Activated naive CD4-positive, alpha-beta T cell treated with anti-CD3 and anti-CD28 coated beads, Interleukin-2, amount 10 ng/mL, durations not matched to agents 7 days and 5 days (primary cell): ENCODE results near the gene TRPM8.
"Not testable (repeated sequence)": the region's sequence is repeated elsewhere in the genome, so short reads cannot be mapped to it uniquely, and the experiment has no call there.

Source experiments
- CTCF ChIA-PET: fragments of 350-600 bp; sonication (Branson Sonifier 250); formaldehyde crosslinking; loops from one replicate; lab custom pipeline; 2021; ENCODE audit warnings: antibody characterized with exemption; lab: Charles Lee
- DNase-seq: peaks from one replicate; pipeline ENCODE4 v3.0.0-alpha.2; 2020
- H3K27ac Mint-ChIP-seq: one replicate; pipeline ENCODE4 v1.8.0; 2021; ENCODE audit warnings: mild to moderate bottlenecking, moderate library complexity, mixed read lengths
- H3K27me3 Mint-ChIP-seq: one replicate; pipeline ENCODE4 v1.8.0; 2021; ENCODE audit warnings: mild to moderate bottlenecking, mixed read lengths
- H3K36me3 Mint-ChIP-seq: one replicate; pipeline ENCODE4 v1.8.0; 2021; ENCODE audit warnings: mixed read lengths
- H3K4me1 Mint-ChIP-seq: one replicate; pipeline ENCODE4 v1.8.0; 2021; ENCODE audit warnings: mixed read lengths
- H3K4me3 Mint-ChIP-seq: one replicate; pipeline ENCODE4 v1.8.0; 2021; ENCODE audit warnings: mild to moderate bottlenecking, moderate library complexity, mixed read lengths
- H3K9me3 Mint-ChIP-seq: one replicate; pipeline ENCODE4 v1.8.0; 2021; ENCODE audit warnings: mixed read lengths

The TRPM8 gene

DNA sequence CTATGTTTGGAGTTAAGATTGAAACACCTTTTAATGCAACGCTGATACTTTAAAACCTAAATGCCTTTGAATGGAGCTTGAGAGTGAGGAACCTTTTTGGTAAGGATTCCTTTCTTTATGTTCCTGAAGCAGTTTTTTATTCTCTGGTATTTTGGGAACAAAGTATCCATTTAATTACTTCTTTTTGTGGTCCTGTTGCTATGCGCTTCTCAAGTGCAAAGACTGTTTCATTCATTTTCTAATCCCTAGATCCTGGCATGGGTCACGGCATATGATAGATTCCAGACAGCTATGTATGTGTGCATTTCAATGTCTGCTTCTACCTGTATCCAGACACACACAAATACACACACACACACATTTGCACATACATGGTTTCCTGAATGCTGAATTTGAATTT is 28.0 kb downstream of the TRPM8 start:
- CTCF ChIA-PET, result no interaction called here
- Mint-ChIP-seq H3K4me3 (no peak overlapping the region), H3K9me3 (peaks cover 3% of the 10 kb centered on the region), H3K4me1 (no peaks in the 10 kb centered on the region), H3K27ac (no peak overlapping the region), H3K36me3 (no peaks in the 10 kb centered on the region), H3K27me3 (peaks cover 24% of the 10 kb centered on the region)
- no peak for DNase-seq

DNA sequence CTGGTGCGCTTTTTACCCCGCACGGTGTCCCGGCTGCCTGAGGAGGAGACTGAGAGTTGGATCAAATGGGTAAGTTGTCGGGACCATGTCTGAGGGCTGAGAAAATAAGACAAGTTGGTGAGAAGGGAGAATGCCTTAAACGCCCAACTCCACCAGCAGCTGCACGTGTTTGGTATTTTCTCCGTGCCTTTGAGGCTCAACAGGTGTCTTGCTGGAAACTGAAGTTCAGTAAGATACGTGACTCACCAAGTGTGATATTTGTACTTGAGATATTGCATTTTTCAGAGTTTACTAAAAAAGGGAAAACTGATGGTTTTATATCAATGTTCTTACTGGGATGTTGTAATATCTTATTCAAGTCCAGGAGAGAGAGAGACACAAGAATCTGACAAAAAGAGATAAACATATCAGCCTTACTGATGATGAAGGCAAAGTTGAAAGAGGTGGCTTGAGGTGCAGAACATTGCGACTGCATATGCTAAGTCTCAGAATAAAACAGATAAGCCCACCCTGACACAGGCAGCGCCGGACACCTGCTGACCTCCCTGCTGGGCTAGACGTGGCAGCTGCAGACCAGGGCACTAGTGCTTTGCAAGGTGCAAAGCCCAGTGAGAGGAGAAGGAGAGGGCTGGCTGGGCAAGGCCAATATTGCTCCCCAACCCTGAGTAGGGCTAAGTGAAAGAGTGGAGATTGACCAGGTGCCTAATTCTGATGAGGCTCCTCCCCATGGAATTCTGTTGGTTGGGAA is 33.1 kb downstream of the TRPM8 start:
- Mint-ChIP-seq H3K27ac (no peak overlapping the region), H3K36me3 (no peaks in the 10 kb centered on the region), H3K4me1 (no peaks in the 10 kb centered on the region), H3K9me3 (peaks cover 1% of the 10 kb centered on the region), H3K27me3 (peaks cover 35% of the 10 kb centered on the region), H3K4me3 (no peak overlapping the region)
- CTCF ChIA-PET, result no interaction called here
- DNase-seq, result no peak

DNA sequence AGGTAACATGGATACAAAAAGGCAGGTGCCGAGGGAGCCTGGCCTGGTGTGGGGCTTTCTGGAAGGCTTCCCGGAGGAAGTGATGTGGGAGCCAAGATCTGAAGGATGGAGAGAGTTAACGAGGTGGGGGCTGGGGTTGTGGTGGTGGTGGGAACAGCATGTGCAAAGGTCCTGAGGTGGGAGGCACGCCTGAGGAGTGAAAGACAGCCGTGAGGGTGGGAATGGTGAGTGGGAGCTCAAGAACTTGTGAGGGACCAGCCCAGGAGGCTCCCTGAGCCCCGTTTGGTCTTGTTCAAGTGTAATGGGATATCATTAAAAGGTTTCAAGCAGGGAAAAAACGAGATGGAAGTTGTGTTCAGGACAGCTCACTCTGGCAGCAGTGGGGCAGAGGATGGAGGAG is 35.2 kb downstream of the TRPM8 start:
- CTCF ChIA-PET, result no interaction called here

DNA sequence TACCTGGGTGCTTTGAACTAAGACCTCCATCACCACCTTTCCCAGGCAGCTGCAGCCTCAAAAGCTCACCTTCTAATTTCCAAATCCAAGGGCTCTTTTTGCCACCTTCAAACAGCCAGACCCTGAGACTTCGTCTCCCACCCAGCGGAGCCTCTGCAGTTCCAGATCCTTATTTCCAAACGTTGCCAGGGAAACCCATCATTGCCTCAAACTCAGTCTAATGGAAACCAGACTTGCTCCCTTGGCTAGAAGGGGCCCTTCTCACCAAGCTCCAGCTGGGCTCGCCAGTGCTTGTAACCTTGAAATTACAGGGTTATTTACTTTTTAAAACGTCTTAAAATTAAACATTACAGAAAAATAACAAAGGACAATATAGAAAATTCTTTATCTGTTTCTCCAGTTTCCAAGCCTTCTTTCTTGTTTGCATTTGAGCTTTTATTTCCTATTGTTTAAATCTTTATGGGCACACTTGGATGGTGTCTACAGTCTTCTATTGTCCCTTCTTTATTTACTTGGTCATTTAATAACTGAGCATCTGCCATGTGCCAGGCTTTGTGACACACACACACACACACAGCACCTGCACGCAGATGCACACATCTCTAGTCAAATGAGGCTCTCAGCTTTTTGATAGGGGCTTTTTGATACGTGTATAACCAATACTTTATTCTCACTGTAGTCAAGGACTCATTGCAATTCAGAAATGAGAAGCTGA is 36.1 kb downstream of the TRPM8 start:
- H3K36me3 Mint-ChIP-seq, result no peaks in the 10 kb centered on the region
- H3K27me3 Mint-ChIP-seq, result peaks cover 39% of the 10 kb centered on the region
- H3K4me1 Mint-ChIP-seq, result no peaks in the 10 kb centered on the region
- DNase-seq, result no peak
- CTCF ChIA-PET, result interaction anchor here (0.6 kb wide), 1 partner anchor 405 kb away, joined by 3 read pairs; no protein-coding TSS in a partner anchor
- H3K27ac Mint-ChIP-seq, result no peak overlapping the region
- H3K4me3 Mint-ChIP-seq, result no peak overlapping the region
- H3K9me3 Mint-ChIP-seq, result no peaks in the 10 kb centered on the region

More for the DNA sequence above, 35.2 kb downstream of the TRPM8 start:
- no peak for DNase-seq
- H3K4me3 Mint-ChIP-seq, result no peak overlapping the region
- no peaks in the 10 kb centered on the region for H3K4me1 Mint-ChIP-seq
- no peak overlapping the region for H3K27ac Mint-ChIP-seq
- no peaks in the 10 kb centered on the region for H3K36me3 Mint-ChIP-seq
- H3K27me3 Mint-ChIP-seq, result peaks cover 39% of the 10 kb centered on the region
- no peaks in the 10 kb centered on the region for H3K9me3 Mint-ChIP-seq

- no peaks in the 10 kb centered on the region for H3K36me3 Mint-ChIP-seq
- CTCF ChIA-PET, result no interaction called here
- no peak overlapping the region for H3K4me3 Mint-ChIP-seq
- H3K9me3 Mint-ChIP-seq, result no peaks in the 10 kb centered on the region
- no peak overlapping the region for H3K27ac Mint-ChIP-seq
- H3K27me3 Mint-ChIP-seq, result peaks cover 8% of the 10 kb centered on the region
- no peaks in the 10 kb centered on the region for H3K4me1 Mint-ChIP-seq
- DNase-seq, result no peak
Measured at GRCh38 chr2:233960203-233960602, 43.0 kb downstream of the TRPM8 start.

DNA sequence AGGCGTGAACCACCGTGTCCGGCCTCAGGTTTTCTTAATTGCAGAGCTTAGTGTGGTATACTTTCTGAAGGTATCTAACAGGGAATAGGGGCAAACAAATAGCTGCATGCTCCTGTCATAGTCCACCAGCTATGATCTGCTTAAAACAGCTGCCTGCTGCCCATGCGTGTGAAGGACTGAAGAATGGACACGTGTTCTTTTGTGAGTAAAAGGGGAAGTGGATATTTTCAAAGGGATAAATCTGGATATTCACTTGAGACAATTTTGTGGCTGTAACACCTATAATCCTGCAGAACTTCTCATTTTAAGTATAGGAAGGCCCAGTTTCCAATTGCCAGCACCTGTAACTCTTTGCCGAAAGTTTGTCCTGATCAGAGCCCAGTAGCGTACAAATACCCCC is 44.7 kb downstream of the TRPM8 start:
- Mint-ChIP-seq H3K27ac (no peak overlapping the region), H3K4me3 (no peak overlapping the region)

DNA sequence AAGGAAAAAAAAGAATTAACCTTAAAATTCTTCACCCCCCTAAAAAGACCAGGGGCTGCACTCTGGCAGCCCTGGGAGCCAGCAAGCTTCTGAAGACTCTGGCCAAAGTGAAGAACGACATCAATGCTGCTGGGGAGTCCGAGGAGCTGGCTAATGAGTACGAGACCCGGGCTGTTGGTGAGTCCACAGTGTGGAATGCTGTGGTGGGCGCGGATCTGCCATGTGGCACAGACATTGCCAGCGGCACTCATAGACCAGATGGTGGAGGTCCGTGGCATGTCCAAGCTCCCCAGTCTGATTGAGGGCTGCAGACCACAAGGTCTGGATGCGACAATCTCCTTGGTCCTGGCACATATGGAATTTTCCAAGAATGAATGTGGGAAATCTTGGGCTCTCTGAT is 47.4 kb downstream of the TRPM8 start:
- CTCF ChIA-PET, result no interaction called here

More for the DNA sequence above, 44.7 kb downstream of the TRPM8 start:
- CTCF ChIA-PET, result no interaction called here
- Mint-ChIP-seq H3K9me3 (no peaks in the 10 kb centered on the region), H3K4me1 (no peaks in the 10 kb centered on the region), H3K36me3 (no peaks in the 10 kb centered on the region), H3K27me3 (peaks cover 4% of the 10 kb centered on the region)
- no peak for DNase-seq

DNA sequence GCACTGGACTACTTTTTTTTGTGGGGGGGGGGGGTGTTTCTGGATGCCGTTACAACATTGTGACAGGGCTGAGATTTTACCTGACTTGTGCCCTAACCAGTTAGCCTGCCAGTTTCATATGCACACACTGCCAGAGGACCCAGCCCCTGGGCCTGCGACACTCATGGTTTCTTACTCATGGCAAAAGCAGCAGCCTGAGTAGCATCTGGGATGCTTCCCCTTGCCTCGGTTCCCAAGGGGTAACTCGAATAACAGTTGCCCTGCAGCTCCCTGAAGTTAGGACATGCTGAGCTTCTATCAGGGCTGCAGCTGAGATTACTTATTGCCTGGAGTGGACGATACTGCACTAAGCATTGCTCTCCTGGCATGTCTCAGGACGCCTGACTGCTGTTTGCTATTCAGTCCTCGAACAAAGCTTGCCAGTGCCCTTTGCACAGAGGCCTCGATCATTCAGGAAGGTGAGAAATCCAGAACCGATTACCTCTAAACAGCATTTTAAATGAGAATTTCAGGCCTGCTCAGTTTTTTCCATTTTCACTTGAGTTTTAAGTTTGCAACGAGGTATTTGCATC is 47.9 kb downstream of the TRPM8 start:
- H3K36me3 Mint-ChIP-seq, result no peaks in the 10 kb centered on the region
- H3K9me3 Mint-ChIP-seq, result no peaks in the 10 kb centered on the region
- CTCF ChIA-PET, result interaction anchor here (0.6 to 0.7 kb wide), 2 partner anchors 35 to 580 kb away, joined by 3 read pairs; no protein-coding TSS in a partner anchor
- peaks cover 9% of the 10 kb centered on the region for H3K27me3 Mint-ChIP-seq
- no peak for DNase-seq
- no peak overlapping the region for H3K27ac Mint-ChIP-seq
- peaks cover 7% of the 10 kb centered on the region for H3K4me1 Mint-ChIP-seq
- no peak overlapping the region for H3K4me3 Mint-ChIP-seq

More for the DNA sequence above, 47.4 kb downstream of the TRPM8 start:
- no peaks in the 10 kb centered on the region for H3K36me3 Mint-ChIP-seq
- DNase-seq, result no peak
- H3K4me1 Mint-ChIP-seq, result peaks cover 7% of the 10 kb centered on the region
- H3K27me3 Mint-ChIP-seq, result peaks cover 9% of the 10 kb centered on the region
- no peak overlapping the region for H3K4me3 Mint-ChIP-seq
- no peaks in the 10 kb centered on the region for H3K9me3 Mint-ChIP-seq
- H3K27ac Mint-ChIP-seq, result no peak overlapping the region

GRCh38 chr2:233965646-233966045 is 48.5 kb downstream of the TRPM8 start:
- not testable (repeated sequence) for H3K27ac Mint-ChIP-seq, H3K27me3 Mint-ChIP-seq, H3K9me3 Mint-ChIP-seq, H3K4me3 Mint-ChIP-seq, H3K36me3 Mint-ChIP-seq, H3K4me1 Mint-ChIP-seq, DNase-seq
- CTCF ChIA-PET, result interaction anchor here (0.6 to 0.7 kb wide), 2 partner anchors 36 to 580 kb away, joined by 3 read pairs; no protein-coding TSS in a partner anchor

GRCh38 chr2:233966388-233966787 is 49.2 kb downstream of the TRPM8 start:
- H3K27me3 Mint-ChIP-seq, result peaks cover 13% of the 10 kb centered on the region
- CTCF ChIA-PET, result no interaction called here
- no peaks in the 10 kb centered on the region for H3K36me3 Mint-ChIP-seq
- no peaks in the 10 kb centered on the region for H3K9me3 Mint-ChIP-seq
- peaks cover 7% of the 10 kb centered on the region for H3K4me1 Mint-ChIP-seq
- H3K4me3 Mint-ChIP-seq, result no peak overlapping the region
- no peak for DNase-seq
- no peak overlapping the region for H3K27ac Mint-ChIP-seq

GRCh38 chr2:233967164-233967563 is 50.0 kb downstream of the TRPM8 start:
- Mint-ChIP-seq H3K4me1 (peaks cover 7% of the 10 kb centered on the region), H3K36me3 (no peaks in the 10 kb centered on the region), H3K27ac (no peak overlapping the region), H3K27me3 (peaks cover 16% of the 10 kb centered on the region), H3K4me3 (no peak overlapping the region), H3K9me3 (no peaks in the 10 kb centered on the region)
- no peak for DNase-seq
- CTCF ChIA-PET, result interaction anchor here (0.9 kb wide), 1 partner anchor 142 kb away, joined by 3 read pairs; no protein-coding TSS in a partner anchor

DNA sequence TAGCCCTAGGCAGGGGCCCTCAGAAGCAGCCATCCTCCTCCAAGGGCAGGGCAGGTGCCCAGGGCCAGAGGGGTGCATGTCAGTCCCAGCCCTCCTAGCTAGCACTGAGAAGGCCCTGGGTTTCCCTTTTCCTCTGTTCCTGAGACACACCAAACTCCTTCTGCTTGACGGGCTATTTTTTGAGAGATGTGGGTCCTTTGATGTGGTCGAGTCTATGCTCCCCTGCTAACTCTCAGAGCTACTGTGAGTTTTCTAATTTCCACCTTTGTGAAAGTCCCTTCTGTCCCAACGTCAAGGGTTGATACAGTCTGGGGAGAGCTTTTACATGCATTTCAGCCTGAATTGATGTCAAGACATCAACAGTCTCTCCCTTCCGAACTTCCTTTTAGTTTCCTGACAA is 51.4 kb downstream of the TRPM8 start:
- H3K36me3 Mint-ChIP-seq, result no peaks in the 10 kb centered on the region
- no peak overlapping the region for H3K4me3 Mint-ChIP-seq
- H3K27me3 Mint-ChIP-seq, result peaks cover 17% of the 10 kb centered on the region
- H3K27ac Mint-ChIP-seq, result no peak overlapping the region
- H3K9me3 Mint-ChIP-seq, result no peaks in the 10 kb centered on the region
- DNase-seq, result no peak
- peaks cover 7% of the 10 kb centered on the region for H3K4me1 Mint-ChIP-seq
- CTCF ChIA-PET, result interaction anchor here (0.6 kb wide), 1 partner anchor 1492 kb away, joined by 3 read pairs; no protein-coding TSS in a partner anchor

GRCh38 chr2:233972460-233972859 is 55.3 kb downstream of the TRPM8 start:
- H3K36me3 Mint-ChIP-seq, CTCF ChIA-PET, H3K27ac Mint-ChIP-seq, H3K4me3 Mint-ChIP-seq, H3K9me3 Mint-ChIP-seq, DNase-seq: not testable (repeated sequence)
- Mint-ChIP-seq H3K27me3 (peaks cover 26% of the 10 kb centered on the region), H3K4me1 (peaks cover 18% of the 10 kb centered on the region)

DNA sequence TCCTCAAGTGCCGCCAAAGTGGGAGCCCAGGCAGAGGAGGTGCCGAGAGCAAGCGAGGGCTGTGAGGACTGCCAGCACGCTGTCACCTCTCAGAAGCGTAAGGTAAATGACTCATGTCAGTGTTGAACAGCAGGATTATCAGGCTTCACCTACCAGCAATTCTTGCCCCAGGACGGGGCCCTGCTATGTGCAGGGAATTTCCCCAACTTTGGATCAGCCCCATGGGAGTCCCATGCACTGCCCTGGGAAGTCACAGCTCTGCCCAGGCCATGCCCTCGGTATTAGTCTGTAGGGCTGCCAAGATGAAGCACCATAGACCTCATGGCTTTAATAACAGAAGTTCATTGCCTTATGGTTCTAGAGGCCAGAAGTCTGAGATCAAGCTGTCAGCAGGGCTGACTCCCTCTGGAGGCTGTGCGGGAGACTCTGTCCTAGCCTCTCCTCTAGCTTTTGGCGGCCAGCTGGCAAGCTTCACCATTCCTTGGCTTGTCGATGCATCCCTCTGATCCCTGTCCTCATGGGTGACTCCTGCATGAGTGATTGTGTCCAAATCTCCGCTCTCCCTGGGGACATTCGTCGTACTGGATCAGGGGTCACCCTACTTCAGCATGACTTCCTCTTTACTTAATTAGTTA is 55.9 kb downstream of the TRPM8 start:
- Mint-ChIP-seq H3K27ac (no peak overlapping the region), H3K27me3 (peaks cover 22% of the 10 kb centered on the region), H3K36me3 (no peaks in the 10 kb centered on the region), H3K4me1 (peaks cover 20% of the 10 kb centered on the region), H3K4me3 (no peak overlapping the region), H3K9me3 (no peaks in the 10 kb centered on the region)
- CTCF ChIA-PET, result interaction anchor here (1.2 to 1.6 kb wide), 2 partner anchors 135 to 528 kb away, joined by 3 to 4 read pairs; no protein-coding TSS in a partner anchor
- no peak for DNase-seq
